Stimulated activated naive CD8-positive, alpha-beta T cell treated with anti-CD3 and anti-CD28 coated beads, Interleukin-15, Interleukin-2, amounts not matched to agents 100 ng/mL and 50 ng/mL, for 24 hours (primary cell): ENCODE results near the gene RRP1.
"Not testable (repeated sequence)": the region's sequence is repeated elsewhere in the genome, so short reads cannot be mapped to it uniquely, and the experiment has no call there.

Source experiments
- H3K27ac Mint-ChIP-seq: one replicate; pipeline ENCODE4 v1.8.0; 2021; ENCODE audit warnings: mild to moderate bottlenecking, mixed read lengths
- H3K27me3 Mint-ChIP-seq: one replicate; pipeline ENCODE4 v1.8.0; 2021; ENCODE audit warnings: mixed read lengths
- H3K36me3 Mint-ChIP-seq: one replicate; pipeline ENCODE4 v1.8.0; 2021; ENCODE audit warnings: low read depth, mixed read lengths
- H3K4me1 Mint-ChIP-seq: one replicate; pipeline ENCODE4 v1.8.0; 2021; ENCODE audit warnings: low read depth, mixed read lengths
- H3K4me3 Mint-ChIP-seq: one replicate; pipeline ENCODE4 v1.8.0; 2021; ENCODE audit warnings: mild to moderate bottlenecking, mixed read lengths
- H3K9me3 Mint-ChIP-seq: one replicate; pipeline ENCODE4 v1.8.0; 2021; ENCODE audit warnings: mixed read lengths

The RRP1 gene

DNA sequence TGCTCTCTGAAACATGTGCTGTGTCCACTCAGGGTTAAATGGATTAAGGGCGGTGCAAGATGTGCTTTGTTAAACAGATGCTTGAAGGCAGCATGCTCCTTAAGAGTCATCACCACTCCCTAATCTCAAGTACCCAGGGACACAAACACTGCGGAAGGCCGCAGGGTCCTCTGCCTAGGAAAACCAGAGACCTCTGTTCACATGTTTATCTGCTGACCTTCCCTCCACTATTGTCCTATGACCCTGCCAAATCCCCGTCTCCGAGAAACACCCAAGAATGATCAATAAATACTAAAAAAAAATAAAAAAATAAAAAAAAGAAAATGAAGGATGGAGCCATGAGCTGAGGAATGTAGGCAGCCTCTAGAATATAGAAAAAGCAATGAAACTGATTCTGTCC lies 33.4 kb downstream of the RRP1 start:
- not testable (repeated sequence) for H3K9me3 Mint-ChIP-seq, H3K4me3 Mint-ChIP-seq, H3K4me1 Mint-ChIP-seq, H3K36me3 Mint-ChIP-seq, H3K27me3 Mint-ChIP-seq, H3K27ac Mint-ChIP-seq

DNA sequence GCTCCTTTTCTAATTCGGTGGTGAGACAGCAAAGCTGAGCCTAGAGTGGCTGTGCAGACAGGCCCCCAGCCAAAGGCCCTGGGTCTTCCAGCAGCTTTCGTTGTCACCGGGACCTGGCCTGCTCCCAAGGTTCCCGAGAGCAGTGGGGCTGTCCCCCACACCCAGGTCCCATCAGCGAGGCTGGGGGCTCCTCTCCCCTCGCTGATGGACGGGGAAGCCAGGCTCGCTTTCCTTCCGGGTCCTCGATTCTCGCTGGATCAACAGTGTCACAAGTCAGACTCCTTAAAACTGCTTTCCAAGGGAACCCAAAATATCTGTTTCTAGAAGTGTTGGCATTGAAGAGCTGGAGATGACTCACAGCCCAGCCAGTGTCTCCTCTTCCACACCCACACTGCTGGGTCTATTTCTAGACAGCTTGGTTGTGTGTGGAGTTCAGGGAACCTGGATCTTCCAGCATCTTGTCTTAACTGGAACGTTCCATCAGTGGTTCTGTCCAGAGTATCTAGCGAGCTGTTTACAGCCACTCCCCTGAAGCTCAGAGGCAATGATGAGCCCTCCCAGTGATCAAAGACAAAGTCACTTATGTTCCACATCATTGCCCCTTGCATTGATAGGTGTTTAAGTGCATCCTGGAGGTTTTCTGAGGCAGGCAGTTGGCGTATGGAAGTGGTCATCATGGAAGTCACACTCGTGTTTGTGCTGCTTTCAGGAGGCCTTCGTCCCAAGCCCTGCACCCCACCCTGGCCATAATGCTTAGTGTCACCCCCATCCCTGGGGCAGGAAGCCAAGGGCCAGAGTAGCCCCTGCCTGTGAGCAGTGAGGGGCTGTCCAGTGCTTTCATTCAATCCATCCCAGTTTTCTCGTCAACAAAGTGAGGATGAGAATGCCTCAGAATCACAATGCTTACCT lies 35.2 kb downstream of the RRP1 start:
- H3K27me3 Mint-ChIP-seq, result peaks cover 5% of the 10 kb centered on the region
- H3K9me3 Mint-ChIP-seq, result no peaks in the 10 kb centered on the region
- no peaks in the 10 kb centered on the region for H3K4me1 Mint-ChIP-seq
- H3K4me3 Mint-ChIP-seq, result no peak overlapping the region
- H3K27ac Mint-ChIP-seq, result no peak overlapping the region
- H3K36me3 Mint-ChIP-seq, result no peaks in the 10 kb centered on the region

DNA sequence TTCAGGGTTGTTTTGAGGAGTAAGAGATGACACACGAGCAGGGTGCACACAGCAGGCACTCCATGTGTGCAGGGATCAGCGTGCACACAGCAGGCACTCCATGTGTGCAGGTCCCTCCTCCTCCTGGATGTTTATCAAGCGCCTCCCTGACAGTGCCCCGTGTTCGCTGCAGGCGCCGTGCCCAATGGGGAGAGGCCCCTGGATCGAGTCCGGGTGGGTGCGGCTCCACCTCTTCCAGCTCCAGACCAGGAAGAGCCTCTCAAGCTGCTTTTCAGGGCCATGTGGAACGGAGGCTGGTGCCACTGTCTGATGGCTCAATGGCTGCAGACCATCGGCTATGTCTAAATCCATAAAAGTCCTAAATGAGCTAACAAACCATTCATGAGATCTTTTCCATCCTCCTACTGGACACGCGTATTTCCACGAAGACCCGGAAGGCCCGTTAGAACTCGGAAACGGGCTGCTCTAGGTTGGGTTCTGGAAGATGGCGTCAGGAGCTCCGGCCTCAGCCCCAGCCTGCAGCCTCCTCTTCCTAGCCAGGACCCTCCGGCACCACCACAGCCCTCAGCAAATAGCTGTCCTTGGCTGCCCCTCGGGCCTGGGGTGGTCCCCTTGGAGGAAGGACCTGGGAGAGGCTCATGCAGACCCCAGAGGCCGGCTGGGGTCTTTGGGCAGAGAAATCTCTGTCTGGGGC lies 36.0 kb downstream of the RRP1 start:
- no peaks in the 10 kb centered on the region for H3K36me3 Mint-ChIP-seq
- no peak overlapping the region for H3K4me3 Mint-ChIP-seq
- H3K9me3 Mint-ChIP-seq, result no peaks in the 10 kb centered on the region
- H3K27ac Mint-ChIP-seq, result no peak overlapping the region
- peaks cover 11% of the 10 kb centered on the region for H3K27me3 Mint-ChIP-seq
- H3K4me1 Mint-ChIP-seq, result no peaks in the 10 kb centered on the region

DNA sequence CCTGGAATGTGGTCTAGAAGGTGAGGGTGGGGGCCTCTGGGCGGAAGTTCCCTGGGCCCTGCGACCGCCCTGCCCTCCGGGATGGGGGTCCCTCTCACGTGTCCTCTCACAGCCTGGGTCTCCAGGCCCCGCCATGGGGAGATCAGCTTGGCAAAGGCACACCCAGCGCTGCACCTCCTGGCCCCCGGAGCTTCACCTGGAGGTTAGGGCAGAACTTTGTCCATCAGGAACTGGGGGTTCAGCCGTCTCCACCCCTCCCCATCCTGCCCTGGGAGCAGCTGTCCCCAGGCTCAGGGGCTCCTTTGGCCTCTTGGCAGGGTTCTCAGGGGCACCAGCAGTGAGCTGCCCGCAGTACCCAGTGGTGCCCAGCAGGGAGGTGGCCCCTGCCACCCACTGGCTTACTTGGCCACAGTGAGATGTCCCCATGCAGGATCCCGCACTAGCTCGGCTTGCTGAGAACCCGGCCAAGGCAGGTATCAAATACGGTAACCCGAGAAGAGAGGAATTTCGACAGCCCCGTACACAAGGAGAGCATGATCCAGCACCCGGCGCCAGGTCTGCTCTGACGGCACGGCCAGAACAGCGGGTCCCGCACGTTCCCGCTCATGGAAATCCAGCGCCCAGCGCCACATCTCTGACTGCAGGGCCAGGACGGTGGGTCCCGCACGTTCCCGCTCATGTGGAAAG lies 36.7 kb downstream of the RRP1 start:
- Mint-ChIP-seq H3K36me3 (no peaks in the 10 kb centered on the region), H3K4me1 (no peaks in the 10 kb centered on the region), H3K27me3 (peaks cover 16% of the 10 kb centered on the region), H3K4me3 (no peak overlapping the region), H3K27ac (no peak overlapping the region), H3K9me3 (no peaks in the 10 kb centered on the region)

DNA sequence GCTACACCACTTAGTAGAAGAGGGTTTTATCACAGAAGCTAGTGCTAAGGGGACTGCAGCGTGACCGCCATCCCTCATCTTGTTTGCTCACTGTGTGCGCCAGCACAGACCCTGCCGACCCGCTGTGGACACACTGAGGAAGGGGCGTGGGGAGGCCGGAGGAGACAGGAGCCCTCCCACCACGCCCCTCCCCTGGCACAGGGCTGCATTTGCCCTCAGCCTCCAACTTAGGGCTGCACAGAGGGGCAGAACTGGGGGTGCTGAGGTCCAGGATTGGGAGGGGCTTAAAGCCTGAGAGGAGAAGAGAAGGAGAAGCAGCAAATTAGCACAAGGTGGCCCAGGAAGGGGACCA lies 37.2 kb downstream of the RRP1 start:
- no peak overlapping the region for H3K4me3 Mint-ChIP-seq
- peaks cover 16% of the 10 kb centered on the region for H3K27me3 Mint-ChIP-seq
- no peaks in the 10 kb centered on the region for H3K36me3 Mint-ChIP-seq
- H3K9me3 Mint-ChIP-seq, result no peaks in the 10 kb centered on the region
- H3K27ac Mint-ChIP-seq, result no peak overlapping the region
- H3K4me1 Mint-ChIP-seq, result no peaks in the 10 kb centered on the region

DNA sequence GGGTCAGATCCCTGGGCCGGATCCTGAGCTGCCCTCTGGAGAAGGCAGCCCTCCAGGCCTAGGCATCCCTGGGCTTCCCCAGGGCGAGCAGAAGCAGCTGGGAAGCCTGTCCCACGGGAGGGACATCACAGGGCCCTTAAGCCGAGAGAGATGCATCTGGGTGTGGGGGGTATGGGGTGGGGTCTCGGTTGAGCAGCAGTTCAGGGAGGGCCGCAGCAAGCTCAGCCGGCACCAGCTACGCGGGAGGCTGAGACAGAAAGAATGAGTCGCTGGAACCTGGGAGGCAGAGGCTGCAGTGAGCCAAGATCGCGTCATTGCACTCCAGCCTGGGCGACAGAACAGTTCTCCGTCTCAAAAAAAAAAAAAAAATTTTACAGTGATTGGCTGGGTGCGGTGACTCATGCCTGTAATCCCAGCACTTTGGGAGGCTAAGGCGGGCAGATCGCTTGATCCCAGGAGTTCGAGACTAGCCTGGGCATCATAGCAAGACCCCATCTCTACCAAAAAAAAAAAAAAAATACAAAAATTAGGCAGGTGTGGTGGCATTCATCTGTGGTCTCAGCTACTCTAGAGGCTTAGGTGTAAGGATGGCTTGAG lies 37.7 kb downstream of the RRP1 start:
- H3K4me1 Mint-ChIP-seq, result no peaks in the 10 kb centered on the region
- no peaks in the 10 kb centered on the region for H3K9me3 Mint-ChIP-seq
- peaks cover 16% of the 10 kb centered on the region for H3K27me3 Mint-ChIP-seq
- no peak overlapping the region for H3K27ac Mint-ChIP-seq
- no peaks in the 10 kb centered on the region for H3K36me3 Mint-ChIP-seq
- H3K4me3 Mint-ChIP-seq, result no peak overlapping the region

DNA sequence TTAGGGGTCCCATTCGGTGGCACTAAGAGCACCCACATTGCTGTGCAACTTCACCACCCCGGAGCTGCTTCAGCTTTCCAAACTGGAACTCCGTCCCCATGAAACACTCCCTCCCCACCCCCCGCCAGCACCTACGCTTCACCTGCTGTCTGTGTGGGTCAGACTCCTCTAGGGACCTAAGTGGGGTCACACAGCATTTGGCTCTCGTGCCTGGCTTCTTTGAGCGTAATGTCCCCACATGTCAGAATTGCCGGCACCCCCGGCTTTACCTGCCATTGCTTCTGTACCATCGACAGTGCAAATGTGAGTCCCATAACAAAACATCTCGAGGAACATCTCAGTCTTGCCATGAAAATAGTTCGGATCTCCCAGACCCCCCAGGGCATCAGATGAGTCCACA lies 39.8 kb downstream of the RRP1 start:
- H3K27ac Mint-ChIP-seq, result no peak overlapping the region
- H3K36me3 Mint-ChIP-seq, result no peaks in the 10 kb centered on the region
- H3K27me3 Mint-ChIP-seq, result peaks cover 32% of the 10 kb centered on the region
- H3K4me3 Mint-ChIP-seq, result no peak overlapping the region
- H3K9me3 Mint-ChIP-seq, result no peaks in the 10 kb centered on the region
- no peaks in the 10 kb centered on the region for H3K4me1 Mint-ChIP-seq

DNA sequence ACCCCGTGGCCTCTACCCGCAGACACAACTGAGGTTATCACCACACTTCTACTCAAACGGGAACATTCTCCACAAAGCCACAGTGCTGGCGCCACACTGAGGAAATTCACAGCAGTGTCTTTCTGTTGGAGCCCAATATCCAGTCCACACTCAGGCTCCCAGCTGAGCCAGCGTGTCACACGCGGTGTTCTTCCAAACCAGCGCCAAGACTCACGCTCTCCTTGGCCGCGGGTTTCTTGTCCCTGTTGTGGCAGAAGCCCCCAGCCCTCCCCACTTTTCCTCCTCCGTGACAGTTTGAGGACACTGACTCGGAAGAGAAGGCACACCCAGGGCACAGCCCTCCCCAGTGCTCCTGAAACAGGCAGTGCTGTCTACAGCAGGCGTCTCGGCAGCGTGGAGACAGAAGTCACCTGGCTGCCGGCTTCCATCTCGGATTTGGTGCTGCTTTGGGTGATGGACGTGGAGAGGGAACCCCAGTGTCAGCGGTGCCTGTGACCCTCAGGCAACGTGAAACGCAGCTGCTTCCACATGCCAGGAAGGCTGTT lies 40.3 kb downstream of the RRP1 start:
- Mint-ChIP-seq H3K4me3 (no peak overlapping the region), H3K36me3 (no peaks in the 10 kb centered on the region), H3K9me3 (no peaks in the 10 kb centered on the region), H3K4me1 (peaks cover 2% of the 10 kb centered on the region), H3K27ac (no peak overlapping the region), H3K27me3 (peaks cover 35% of the 10 kb centered on the region)

DNA sequence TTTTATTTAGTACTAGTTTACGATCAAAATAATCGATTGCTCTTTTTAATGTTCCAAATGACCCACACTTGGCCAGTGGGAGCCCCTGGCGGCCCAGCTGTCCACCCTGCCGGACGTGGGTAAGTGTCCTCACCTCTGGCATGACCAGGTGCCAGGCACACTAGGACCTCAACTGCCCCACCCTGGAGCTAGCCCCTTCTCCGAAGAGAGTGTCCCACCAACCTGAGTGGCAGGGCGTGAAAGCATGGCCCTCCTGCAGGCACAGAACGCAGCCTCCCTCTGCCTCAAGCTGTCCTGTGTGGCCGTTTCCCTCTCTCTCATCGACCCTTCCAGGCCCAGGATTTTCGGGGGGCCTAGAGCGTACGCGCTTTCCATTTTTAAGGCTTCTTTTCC lies 42.8 kb downstream of the RRP1 start:
- H3K9me3 Mint-ChIP-seq, result no peaks in the 10 kb centered on the region
- no peaks in the 10 kb centered on the region for H3K36me3 Mint-ChIP-seq
- H3K27ac Mint-ChIP-seq, result no peak overlapping the region
- peaks cover 8% of the 10 kb centered on the region for H3K4me1 Mint-ChIP-seq
- H3K4me3 Mint-ChIP-seq, result no peak overlapping the region
- peaks cover 60% of the 10 kb centered on the region for H3K27me3 Mint-ChIP-seq

DNA sequence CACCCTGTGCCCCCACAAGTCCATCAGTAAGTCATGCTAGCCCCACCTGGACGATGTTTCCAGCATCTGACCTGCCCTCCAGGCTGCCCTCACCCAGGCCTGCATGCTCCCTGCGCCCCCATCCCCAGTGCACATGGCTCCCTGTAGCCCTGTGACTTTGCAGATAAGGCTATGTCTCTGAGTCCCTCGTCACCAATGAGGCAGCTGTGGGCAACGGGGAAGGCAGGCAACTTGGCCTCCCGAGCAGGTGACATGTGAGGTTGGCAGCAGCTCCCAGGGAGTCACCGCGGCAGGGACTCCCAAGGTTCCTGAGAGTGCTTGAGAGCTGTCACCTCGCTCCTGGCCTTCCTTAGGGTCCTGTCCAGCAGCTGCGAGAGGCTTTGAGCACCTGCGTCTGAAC lies 43.3 kb downstream of the RRP1 start:
- Mint-ChIP-seq H3K4me3 (no peak overlapping the region), H3K36me3 (no peaks in the 10 kb centered on the region), H3K4me1 (peaks cover 8% of the 10 kb centered on the region), H3K27me3 (peaks cover 64% of the 10 kb centered on the region), H3K27ac (no peak overlapping the region), H3K9me3 (no peaks in the 10 kb centered on the region)

DNA sequence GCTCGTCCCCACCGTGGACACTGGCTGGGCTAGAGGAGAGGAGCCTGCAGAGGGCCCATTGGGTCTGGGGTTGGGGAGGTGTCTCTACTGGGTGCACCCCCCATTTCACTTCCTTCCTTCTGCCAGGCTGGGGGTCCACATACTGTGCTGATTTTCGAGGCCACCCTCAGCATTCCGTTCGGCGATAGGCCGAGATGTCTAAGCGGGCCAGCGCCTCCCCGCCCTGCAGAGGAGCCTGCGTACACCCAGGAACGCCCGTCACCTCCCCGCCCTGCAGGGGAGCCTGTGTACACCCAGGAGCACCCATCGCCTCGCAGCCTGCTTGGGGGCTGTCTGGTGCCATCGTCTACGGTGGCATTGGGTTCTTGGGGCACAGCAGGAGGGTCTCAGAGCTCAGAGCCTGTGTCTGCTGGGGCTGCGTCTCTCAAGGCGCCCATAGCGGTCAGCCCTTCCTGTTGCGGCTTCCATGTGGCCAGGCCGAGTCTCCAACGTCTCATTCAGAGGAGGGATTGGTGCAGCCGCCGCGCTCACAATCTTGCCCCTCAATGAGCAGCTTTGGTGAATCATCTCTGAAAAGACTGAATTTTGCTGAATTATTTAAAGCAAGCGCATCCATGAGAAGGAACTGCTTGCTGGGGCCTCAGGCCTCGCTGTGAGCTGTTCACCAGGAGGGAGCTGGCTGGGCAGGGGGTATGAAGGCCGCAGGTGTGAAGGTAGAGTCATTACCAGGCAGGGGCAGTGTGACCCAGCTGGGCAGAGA lies 44.9 kb downstream of the RRP1 start:
- Mint-ChIP-seq H3K27me3 (peaks cover 72% of the 10 kb centered on the region), H3K36me3 (no peaks in the 10 kb centered on the region), H3K4me1 (peaks cover 18% of the 10 kb centered on the region), H3K4me3 (no peak overlapping the region), H3K27ac (no peak overlapping the region), H3K9me3 (no peaks in the 10 kb centered on the region)

DNA sequence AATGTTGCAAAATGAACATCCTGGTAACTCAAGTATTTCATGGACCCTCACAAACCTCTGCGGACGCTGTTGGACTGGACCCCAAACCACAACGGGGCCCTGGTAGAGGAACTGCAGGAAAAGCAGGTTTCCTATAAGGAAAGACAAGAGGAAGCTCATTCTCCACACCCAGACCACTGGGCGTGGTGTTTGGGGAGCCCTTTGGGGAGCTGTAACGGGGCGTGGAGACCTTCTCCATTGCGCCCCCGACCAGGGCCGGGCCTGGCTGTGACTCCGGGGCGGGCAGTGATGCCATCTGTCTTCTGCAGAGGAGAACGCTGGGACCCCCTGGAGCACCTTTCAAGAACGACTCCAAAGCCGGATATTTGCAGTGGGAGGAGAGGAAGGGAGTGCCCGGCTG lies 45.7 kb downstream of the RRP1 start:
- Mint-ChIP-seq H3K4me1 (peaks cover 18% of the 10 kb centered on the region), H3K9me3 (no peaks in the 10 kb centered on the region), H3K27me3 (peaks cover 69% of the 10 kb centered on the region), H3K36me3 (no peaks in the 10 kb centered on the region), H3K4me3 (no peak overlapping the region), H3K27ac (no peak overlapping the region)

DNA sequence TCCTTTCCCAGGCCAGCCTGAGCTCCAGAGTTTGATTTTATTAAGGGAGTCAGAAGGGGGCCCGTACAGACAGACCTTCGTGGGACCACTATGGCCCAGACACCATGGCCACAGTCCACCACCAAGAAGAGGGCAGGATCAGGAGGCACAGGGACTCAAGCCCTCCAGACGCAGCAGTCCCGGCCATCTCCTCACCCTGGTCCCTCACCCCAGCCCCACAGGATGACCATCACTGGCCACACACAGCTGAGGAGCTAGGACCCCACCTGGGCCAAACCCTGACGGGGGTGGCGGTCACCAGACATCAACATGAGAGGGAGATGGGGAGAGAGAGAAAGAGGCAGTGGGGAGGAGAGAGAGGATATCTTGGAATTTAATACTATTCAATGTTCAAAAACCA lies 46.5 kb downstream of the RRP1 start:
- Mint-ChIP-seq H3K4me1 (peaks cover 18% of the 10 kb centered on the region), H3K36me3 (no peaks in the 10 kb centered on the region), H3K27me3 (peaks cover 63% of the 10 kb centered on the region), H3K4me3 (no peak overlapping the region), H3K27ac (no peak overlapping the region), H3K9me3 (no peaks in the 10 kb centered on the region)

DNA sequence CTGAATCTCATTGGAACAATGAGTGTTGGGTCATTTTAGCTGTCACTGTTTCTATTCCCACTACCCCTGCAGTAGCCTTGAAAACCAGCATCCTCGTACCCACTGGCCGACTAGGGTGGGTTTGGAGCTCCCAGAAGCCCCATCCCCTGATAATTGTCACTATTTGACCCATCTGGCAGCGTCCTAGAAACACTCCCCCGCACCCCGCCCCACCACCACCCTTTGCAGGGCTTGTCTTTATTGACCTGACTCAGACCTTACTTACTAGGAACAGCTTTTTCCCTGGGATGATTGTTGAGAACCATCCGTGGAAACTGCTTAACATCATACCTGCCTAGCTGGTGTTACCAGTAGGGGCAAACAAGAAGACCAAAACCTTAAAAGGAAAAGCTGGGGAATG lies 47.2 kb downstream of the RRP1 start:
- H3K36me3 Mint-ChIP-seq, result no peaks in the 10 kb centered on the region
- peaks cover 63% of the 10 kb centered on the region for H3K27me3 Mint-ChIP-seq
- H3K4me3 Mint-ChIP-seq, result no peak overlapping the region
- H3K9me3 Mint-ChIP-seq, result no peaks in the 10 kb centered on the region
- H3K4me1 Mint-ChIP-seq, result peaks cover 18% of the 10 kb centered on the region
- no peak overlapping the region for H3K27ac Mint-ChIP-seq
